GM10266 (cell line): ENCODE data around the gene LHB.

ENCODE experiments used
- DNase-seq: peaks from one replicate; pipeline ENCODE4 v3.0.0; 2012; ENCODE audit errors: extremely low spot score
- TF ChIP-seq, protein P1 (sequence below): IDR thresholded peaks from 2 replicates; pipeline ENCODE4 v1.5.1; 2012; ENCODE audit warnings: mild to moderate bottlenecking, low read depth; ENCODE audit not compliant: control insufficient read depth, insufficient read depth; ENCODE audit errors: missing control alignments

The LHB gene

DNA sequence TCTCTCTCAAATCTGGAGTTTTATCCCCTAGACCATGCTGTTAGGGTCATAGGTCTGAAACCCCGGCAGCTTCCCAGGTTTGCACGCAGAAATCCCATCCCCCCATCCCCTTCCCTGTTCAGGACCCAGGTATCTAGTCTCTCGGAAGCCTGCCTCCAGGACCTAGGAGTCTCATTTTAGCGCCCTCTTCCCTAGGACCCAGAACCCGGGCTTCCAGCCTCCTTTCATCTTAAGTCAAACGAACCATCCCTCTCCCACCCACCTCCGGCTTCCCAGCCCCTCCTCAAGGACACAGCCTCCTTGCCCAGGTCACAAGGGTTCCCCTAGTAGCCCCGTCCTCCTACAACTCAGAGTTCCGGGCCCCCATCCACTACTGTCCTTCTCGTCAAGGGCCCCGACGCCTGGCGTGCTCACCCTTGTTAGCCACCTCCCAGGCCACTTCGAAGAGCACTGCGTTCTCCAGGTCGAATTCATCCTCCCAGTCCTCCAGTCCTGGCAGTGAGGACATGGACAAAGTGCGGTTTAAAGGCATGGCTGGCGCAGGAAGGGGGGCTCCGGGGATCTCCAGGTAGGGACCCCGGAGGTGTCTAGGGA, 24.2 kb downstream of the LHB start:
- DNase-seq: no peak

DNA sequence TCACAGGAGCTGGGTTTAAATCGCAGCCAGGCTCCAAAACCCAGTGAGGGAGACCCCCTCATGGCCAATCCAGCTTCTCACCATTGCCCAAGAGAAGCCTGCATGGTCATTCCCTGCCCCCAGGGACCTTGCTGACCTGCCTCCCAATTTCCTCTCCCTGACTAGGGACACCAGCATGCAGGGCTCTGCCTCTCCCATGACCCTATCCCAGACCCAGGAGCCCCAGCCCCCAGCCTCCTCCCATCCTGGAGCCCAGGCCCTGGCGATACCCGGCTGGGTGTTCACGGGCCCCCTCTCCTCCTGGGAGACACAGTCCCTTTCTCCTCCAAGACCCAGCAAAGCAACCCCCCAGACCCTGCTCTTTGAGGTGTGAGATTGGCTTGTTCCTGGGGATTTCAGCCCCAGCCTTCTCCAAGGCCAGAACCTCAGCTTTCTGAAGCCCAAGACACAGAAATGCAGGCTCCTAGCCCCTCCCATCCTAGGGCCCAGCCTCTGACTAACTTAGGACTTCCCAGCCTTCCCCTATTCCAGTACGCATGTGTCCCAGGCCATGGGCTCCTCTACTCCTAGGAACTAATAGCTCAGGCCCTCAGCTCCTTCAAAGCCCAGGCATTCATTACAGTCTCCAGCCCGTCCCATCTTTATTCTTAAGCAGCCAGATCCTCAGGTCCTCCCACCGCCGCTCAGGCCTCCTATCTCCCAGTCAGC, 24.9 kb downstream of the LHB start:
- no peak for DNase-seq
- TF ChIP-seq, protein P1, sequence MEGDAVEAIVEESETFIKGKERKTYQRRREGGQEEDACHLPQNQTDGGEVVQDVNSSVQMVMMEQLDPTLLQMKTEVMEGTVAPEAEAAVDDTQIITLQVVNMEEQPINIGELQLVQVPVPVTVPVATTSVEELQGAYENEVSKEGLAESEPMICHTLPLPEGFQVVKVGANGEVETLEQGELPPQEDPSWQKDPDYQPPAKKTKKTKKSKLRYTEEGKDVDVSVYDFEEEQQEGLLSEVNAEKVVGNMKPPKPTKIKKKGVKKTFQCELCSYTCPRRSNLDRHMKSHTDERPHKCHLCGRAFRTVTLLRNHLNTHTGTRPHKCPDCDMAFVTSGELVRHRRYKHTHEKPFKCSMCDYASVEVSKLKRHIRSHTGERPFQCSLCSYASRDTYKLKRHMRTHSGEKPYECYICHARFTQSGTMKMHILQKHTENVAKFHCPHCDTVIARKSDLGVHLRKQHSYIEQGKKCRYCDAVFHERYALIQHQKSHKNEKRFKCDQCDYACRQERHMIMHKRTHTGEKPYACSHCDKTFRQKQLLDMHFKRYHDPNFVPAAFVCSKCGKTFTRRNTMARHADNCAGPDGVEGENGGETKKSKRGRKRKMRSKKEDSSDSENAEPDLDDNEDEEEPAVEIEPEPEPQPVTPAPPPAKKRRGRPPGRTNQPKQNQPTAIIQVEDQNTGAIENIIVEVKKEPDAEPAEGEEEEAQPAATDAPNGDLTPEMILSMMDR: no peak

More for the DNA sequence above, 24.2 kb downstream of the LHB start:
- TF ChIP-seq, protein P1: no peak

- TF ChIP-seq, protein P1: no peak
- DNase-seq: no peak
Observed at GRCh38 chr19:48991011-48991609, 25.8 kb downstream of the LHB start.

- DNase-seq: no peak
- TF ChIP-seq, protein P1: no peak
Observed at GRCh38 chr19:48990400-48990799, 26.5 kb downstream of the LHB start.

GRCh38 chr19:48989701-48990291, 27.1 kb downstream of the LHB start:
- TF ChIP-seq, protein P1: no peak
- no peak for DNase-seq

DNA sequence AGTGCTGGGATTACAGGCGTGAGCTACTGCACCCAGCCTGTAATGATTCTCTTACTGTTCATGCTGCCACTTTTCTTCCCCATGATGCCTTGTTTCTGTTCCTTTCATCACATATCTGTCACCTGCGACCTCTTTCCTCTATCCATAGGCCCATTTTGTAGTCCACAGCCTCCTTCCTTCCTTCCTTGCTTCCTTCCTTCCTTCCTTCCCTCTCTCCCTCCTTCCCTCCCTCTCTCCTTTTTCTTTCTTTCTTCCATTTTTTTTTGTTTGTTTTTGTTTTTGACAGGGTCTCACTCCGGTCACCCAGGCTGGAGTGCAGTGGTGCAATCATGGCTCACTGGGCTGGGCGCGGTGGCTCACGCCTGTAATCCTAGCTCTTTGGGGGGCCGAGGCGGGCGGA, 28.0 kb downstream of the LHB start:
- DNase-seq: no peak
- TF ChIP-seq, protein P1: no peak
